ENCODE data around the gene BBOF1. TPM values are rescaled to one million over a fixed set of nuclear protein-coding genes. Genes with fewer than 3 reads are reported as not detected.
"Not testable (repeated sequence)": the region's sequence is repeated elsewhere in the genome, so short reads cannot be mapped to it uniquely, and the experiment has no call there.

BBOF1 gene
- total RNA-seq, 1 donor from 2014 or later, result 5.6 TPM

DNA sequence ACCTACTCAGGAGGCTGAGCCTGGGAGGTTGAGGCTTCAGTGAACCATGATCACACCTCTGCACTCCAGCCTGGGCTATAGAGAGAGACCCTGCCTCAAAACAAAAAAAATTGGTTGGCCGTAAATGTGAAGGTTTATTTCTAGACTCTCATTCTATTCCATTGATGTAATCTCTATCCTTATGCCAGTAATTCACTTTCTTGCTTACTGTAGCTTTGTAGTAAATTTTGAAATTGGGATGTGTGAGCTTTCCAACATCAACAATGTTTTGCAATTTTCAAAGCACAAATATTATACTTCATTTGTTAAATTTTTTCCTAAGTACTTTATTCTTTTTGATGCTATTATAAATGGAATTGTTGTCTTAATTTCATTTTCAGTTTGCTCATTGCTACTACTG is 90.2 kb downstream of the BBOF1 start:
- Histone ChIP-seq H3K4me1 (no peaks in the 10 kb centered on the region), H3K9me3 (no peaks in the 10 kb centered on the region), H3K27me3 (no peaks in the 10 kb centered on the region), H3K36me3 (peaks cover 0 to 11% of the 10 kb centered on the region in 2 donors), H3K27ac (no peak overlapping the region), H3K4me3 (no peak overlapping the region)
- no peak for DNase-seq (ENCODE audit: extremely low spot score in 2 of 2)
- no peak for TF ChIP-seq POLR2A (IDR thresholded peaks at IDR 0.05)
- no peak for TF ChIP-seq CTCF (IDR thresholded peaks at IDR 0.05)
- TF ChIP-seq POLR2AphosphoS5 (IDR thresholded peaks at IDR 0.05; ENCODE audit: insufficient read depth in 1 of 2, low read depth in 1 of 2), result no peak
- intact Hi-C loops (cut with DNase I), result no loop called here

DNA sequence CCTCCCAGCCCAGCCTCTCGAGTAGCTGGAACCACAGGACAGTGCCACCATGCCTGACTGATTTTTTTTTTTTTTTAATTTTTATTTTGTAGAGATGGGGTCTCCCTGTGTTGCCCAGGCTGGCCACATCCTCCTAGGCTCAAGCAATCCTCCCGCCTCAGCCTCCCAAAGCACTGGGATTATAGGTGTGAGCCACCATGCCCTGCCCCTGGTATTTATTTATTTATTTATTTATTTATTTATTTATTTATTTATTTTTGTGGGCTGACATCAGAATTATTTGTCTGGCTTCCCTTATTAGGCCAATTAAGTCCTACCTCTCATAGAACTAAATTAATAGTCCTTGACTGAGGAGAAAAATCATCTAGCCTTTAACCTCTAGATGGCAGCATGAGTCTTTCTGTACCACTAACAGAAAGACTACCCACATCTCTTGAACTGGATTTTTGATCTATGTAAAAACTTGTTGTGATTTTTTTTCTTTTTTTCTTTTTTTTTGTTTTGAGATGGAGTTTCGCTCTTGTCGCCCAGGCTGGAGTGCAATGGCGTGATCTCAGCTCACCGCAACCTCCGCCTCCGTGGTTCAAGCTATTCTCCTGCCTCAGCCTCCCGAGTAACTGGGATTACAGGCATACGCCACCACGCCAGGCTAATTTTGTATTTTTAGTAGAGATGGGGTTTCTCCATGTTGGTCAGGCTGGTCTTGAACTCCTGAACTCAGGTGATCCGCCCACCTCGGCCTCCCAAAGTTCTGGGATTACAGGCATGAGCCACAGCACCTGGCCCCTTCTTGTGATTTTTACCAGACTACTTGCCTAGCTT is 92.5 kb downstream of the BBOF1 start:
- not testable (repeated sequence) for H3K27ac ChIP-seq; DNase-seq (ENCODE audit: extremely low spot score in 2 of 2); H3K9me3 ChIP-seq; H3K27me3 ChIP-seq; H3K36me3 ChIP-seq; H3K4me1 ChIP-seq; H3K4me3 ChIP-seq
- intact Hi-C loops (cut with DNase I), result loop anchor here (5.0 kb wide), 1 partner anchor 146 kb away; no protein-coding TSS in a partner anchor
- peak in 1 of 3 experiments; percentile 23 for TF ChIP-seq CTCF (IDR thresholded peaks at IDR 0.05)

Small RNAs within 50 kb of the gene (small RNA-seq; reads per million reads assigned to genes)
- not detected for gene AC005480.2

Other genes with a start within 250 kb of the BBOF1 start
- 5.6 TPM for gene PTGR2, start 167.5 kb upstream of the BBOF1 start, total RNA-seq
- gene ZNF410, start 132.5 kb upstream of the BBOF1 start, total RNA-seq, result 36.6 TPM
- 5.2 TPM for gene FAM161B, start 69.3 kb upstream of the BBOF1 start, total RNA-seq
- 27.3 TPM for gene COQ6, start 69.0 kb upstream of the BBOF1 start, total RNA-seq
- 8.6 TPM for gene ENTPD5, start 61 bp upstream of the BBOF1 start, total RNA-seq
- gene ALDH6A1, start 65.1 kb downstream of the BBOF1 start, total RNA-seq, result 20.9 TPM
- 5.9 TPM for gene LIN52, start 65.6 kb downstream of the BBOF1 start, total RNA-seq
- gene VSX2, start 220.1 kb downstream of the BBOF1 start, total RNA-seq, result not detected